ENCODE results near the gene ALDH2.
"Not testable (repeated sequence)": the region's sequence is repeated elsewhere in the genome, so short reads cannot be mapped to it uniquely, and the experiment has no call there.

ALDH2 gene

DNA sequence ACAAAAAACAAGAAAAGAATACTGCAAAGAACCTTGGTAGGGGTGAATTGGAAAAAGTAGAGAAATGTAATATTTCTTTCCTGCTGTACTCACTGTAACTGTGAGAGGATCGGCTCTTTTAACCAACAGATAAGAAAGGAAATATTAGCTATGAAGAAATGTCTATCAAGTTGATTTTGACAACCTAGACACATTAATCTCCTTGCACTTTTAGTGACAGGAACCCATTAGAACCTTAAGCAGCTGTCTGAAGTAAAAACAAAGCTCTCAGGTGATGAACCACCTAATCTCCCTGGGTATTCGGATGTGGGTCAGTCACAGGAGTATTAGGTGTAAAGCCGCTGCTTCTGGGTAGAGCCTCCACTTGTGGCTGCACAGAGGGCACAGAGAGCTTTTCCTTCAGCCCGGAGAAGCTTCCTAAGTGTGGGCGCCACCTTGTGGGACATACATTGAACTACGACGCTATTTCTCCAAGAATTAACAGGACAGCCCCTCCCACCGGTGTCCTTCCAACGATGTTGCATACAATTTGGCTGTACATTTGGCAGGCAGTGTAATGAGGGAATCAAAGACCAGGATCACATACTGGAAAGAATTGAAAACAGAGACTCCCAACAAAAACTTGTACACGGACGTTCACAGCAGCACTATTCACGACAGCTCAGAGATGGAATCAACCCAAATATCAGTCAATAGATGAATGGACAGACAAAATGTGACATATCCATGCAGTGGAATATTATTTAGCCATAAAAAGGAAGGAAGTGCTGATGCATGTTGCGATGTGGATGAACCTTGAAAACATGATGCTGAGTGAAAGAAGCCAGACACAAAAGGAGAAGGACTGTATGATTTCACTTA is 46.4 kb downstream of the ALDH2 start:
- Histone ChIP-seq H3K4me3 (ENCODE audit: low read length) (no peak overlapping the region), H3K4me1 (ENCODE audit: insufficient read depth, low read length) (no peaks in the 10 kb centered on the region), H2AFZ (ENCODE audit: low read depth, low read length) (no peak overlapping the region), H3K36me3 (ENCODE audit: insufficient read depth, low read length) (peaks cover 10% of the 10 kb centered on the region), H3K27me3 (ENCODE audit: insufficient read depth, low read length) (no peaks in the 10 kb centered on the region), H3K9me3 (ENCODE audit: low read length) (no peaks in the 10 kb centered on the region)

DNA sequence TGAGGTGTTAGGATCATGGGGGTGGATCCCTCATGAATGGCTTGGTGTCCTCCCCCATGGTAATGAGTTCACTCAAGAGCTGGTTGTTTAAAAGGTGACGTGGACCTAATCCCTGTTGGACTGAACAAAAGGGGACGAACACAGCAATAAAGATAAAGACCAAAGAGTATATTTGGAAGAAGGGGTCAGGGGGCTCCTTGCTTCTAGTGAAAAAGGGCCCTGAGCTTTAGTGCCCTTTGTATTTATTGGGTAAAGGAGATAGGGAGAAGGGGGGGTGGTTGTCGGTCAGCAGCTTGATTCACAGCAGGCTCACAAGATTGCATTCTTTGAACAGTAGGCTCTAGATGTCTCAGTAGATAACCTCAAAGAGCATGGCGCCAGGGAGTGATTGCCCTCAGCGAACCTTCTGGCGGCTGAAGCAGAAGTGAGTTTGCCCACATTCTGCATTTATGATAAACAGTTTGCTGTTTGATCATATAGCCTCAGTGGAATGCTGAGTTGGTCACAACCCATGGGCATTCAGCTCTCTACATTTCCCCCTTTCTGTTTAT is 49.4 kb downstream of the ALDH2 start:
- Histone ChIP-seq H3K36me3 (ENCODE audit: insufficient read depth, low read length) (no peaks in the 10 kb centered on the region), H3K4me1 (ENCODE audit: insufficient read depth, low read length) (no peaks in the 10 kb centered on the region), H3K27me3 (ENCODE audit: insufficient read depth, low read length) (no peaks in the 10 kb centered on the region), H2AFZ (ENCODE audit: low read depth, low read length) (no peak overlapping the region), H3K9me3 (ENCODE audit: low read length) (no peaks in the 10 kb centered on the region), H3K4me3 (ENCODE audit: low read length) (no peak overlapping the region)

GRCh38 chr12:111816898-111817297 is 50.2 kb downstream of the ALDH2 start:
- H2AFZ ChIP-seq (ENCODE audit: low read depth, low read length); H3K36me3 ChIP-seq (ENCODE audit: insufficient read depth, low read length); H3K4me1 ChIP-seq (ENCODE audit: insufficient read depth, low read length); H3K27me3 ChIP-seq (ENCODE audit: insufficient read depth, low read length); H3K9me3 ChIP-seq (ENCODE audit: low read length); H3K4me3 ChIP-seq (ENCODE audit: low read length): not testable (repeated sequence)

- Histone ChIP-seq H3K36me3 (ENCODE audit: insufficient read depth, low read length) (no peaks in the 10 kb centered on the region), H3K4me1 (ENCODE audit: insufficient read depth, low read length) (peaks cover 4% of the 10 kb centered on the region), H2AFZ (ENCODE audit: low read depth, low read length) (no peak overlapping the region), H3K27me3 (ENCODE audit: insufficient read depth, low read length) (no peaks in the 10 kb centered on the region), H3K9me3 (ENCODE audit: low read length) (no peaks in the 10 kb centered on the region), H3K4me3 (ENCODE audit: low read length) (no peak overlapping the region)
Measured at GRCh38 chr12:111818340-111818739, 51.6 kb downstream of the ALDH2 start.

GRCh38 chr12:111819191-111820158 is 52.7 kb downstream of the ALDH2 start:
- Histone ChIP-seq H3K4me1 (ENCODE audit: insufficient read depth, low read length) (peaks cover 11% of the 10 kb centered on the region), H3K4me3 (ENCODE audit: low read length) (no peak overlapping the region), H3K27me3 (ENCODE audit: insufficient read depth, low read length) (no peaks in the 10 kb centered on the region), H3K36me3 (ENCODE audit: insufficient read depth, low read length) (no peaks in the 10 kb centered on the region), H3K9me3 (ENCODE audit: low read length) (no peaks in the 10 kb centered on the region), H2AFZ (ENCODE audit: low read depth, low read length) (no peak overlapping the region)

DNA sequence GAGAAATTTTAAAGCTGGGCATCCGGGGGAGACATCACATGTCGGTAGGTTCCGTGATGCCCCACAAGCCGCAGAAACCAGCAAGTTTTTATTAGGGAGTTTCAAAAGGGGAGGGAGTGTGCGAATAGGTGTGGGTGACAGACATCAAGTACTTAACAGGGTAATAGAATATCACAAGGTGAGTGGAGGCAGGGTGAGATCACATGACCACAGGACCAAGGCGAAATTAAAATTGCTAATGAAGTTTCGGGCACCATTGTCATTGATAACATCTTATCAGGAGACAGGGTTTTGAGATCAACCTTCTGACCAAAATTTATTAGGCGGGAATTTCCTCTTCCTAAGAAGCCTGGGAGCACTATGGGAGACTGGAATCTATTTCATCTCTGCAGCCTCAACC is 54.1 kb downstream of the ALDH2 start:
- not testable (repeated sequence) for H2AFZ ChIP-seq (ENCODE audit: low read depth, low read length)

DNA sequence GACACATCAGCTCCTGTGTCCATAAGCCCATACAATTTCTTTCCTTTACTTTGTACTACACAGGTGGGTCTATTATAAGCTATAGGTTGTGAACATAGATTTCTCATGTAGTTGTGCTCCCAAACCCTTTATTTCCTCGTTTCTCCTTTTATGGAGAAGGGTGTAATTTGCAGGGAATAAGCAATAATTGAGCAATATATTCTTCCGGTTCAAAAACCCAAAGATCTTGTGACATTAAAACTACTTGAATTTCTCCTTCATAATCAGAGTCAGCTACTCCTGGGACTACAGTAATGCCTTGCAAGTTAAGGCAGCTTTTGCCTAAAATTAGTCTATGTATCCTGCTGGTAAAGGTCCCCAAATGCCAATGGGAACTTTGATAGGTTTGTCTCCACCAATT is 56.2 kb downstream of the ALDH2 start:
- Histone ChIP-seq H3K4me3 (ENCODE audit: low read length) (no peak overlapping the region), H3K9me3 (ENCODE audit: low read length) (no peaks in the 10 kb centered on the region), H3K4me1 (ENCODE audit: insufficient read depth, low read length) (peaks cover 13% of the 10 kb centered on the region), H3K27me3 (ENCODE audit: insufficient read depth, low read length) (no peaks in the 10 kb centered on the region), H3K36me3 (ENCODE audit: insufficient read depth, low read length) (no peaks in the 10 kb centered on the region), H2AFZ (ENCODE audit: low read depth, low read length) (no peak overlapping the region)

More for the DNA sequence above, 54.1 kb downstream of the ALDH2 start:
- H3K9me3 ChIP-seq (ENCODE audit: low read length); H3K4me3 ChIP-seq (ENCODE audit: low read length); H3K27me3 ChIP-seq (ENCODE audit: insufficient read depth, low read length); H3K36me3 ChIP-seq (ENCODE audit: insufficient read depth, low read length): not testable (repeated sequence)
- H3K4me1 ChIP-seq (ENCODE audit: insufficient read depth, low read length) = peaks cover 13% of the 10 kb centered on the region

DNA sequence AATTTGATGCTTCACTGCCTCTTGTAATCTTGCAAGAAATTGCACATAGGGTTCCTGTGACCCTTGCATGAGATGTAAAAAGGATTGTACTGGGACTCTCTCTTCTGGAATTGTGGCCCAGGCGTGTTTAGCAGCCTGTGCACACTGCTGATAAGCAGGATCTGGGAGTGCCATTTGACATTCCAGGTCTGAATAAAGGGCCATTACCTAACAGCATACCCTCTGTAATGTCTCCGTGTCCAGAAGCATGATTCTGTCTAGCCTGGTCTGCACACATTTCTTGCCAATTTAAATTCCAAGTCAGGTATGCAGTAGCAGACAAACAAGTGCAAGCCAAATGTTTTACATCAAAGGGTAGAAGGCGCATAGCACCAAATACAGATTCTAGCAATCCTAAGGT is 57.2 kb downstream of the ALDH2 start:
- H3K27me3 ChIP-seq (ENCODE audit: insufficient read depth, low read length) = no peaks in the 10 kb centered on the region
- no peak overlapping the region for H2AFZ ChIP-seq (ENCODE audit: low read depth, low read length)
- no peak overlapping the region for H3K4me3 ChIP-seq (ENCODE audit: low read length)
- no peaks in the 10 kb centered on the region for H3K36me3 ChIP-seq (ENCODE audit: insufficient read depth, low read length)
- H3K9me3 ChIP-seq (ENCODE audit: low read length) = no peaks in the 10 kb centered on the region
- H3K4me1 ChIP-seq (ENCODE audit: insufficient read depth, low read length) = peaks cover 13% of the 10 kb centered on the region

DNA sequence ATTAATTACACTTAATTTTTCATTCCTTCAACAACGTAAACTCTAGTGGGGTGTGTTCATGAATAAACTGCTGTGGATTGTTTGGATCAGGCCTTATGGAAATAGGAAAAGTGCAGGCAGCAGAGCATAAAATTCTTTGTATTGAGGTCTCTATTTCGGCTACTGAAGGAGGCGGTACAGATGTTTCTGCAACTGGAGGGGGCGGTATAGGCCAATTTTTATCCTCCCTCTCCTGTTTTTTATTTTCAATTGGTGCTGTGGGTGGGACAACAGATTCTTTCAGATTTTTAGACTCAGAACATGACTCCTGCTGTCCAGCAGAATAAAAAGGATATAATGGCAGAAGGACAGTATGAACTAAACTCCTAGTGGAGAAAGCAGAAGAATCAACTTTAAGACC is 57.6 kb downstream of the ALDH2 start:
- not testable (repeated sequence) for H3K9me3 ChIP-seq (ENCODE audit: low read length); H3K36me3 ChIP-seq (ENCODE audit: insufficient read depth, low read length); H3K27me3 ChIP-seq (ENCODE audit: insufficient read depth, low read length); H2AFZ ChIP-seq (ENCODE audit: low read depth, low read length); H3K4me3 ChIP-seq (ENCODE audit: low read length)
- peaks cover 13% of the 10 kb centered on the region for H3K4me1 ChIP-seq (ENCODE audit: insufficient read depth, low read length)

DNA sequence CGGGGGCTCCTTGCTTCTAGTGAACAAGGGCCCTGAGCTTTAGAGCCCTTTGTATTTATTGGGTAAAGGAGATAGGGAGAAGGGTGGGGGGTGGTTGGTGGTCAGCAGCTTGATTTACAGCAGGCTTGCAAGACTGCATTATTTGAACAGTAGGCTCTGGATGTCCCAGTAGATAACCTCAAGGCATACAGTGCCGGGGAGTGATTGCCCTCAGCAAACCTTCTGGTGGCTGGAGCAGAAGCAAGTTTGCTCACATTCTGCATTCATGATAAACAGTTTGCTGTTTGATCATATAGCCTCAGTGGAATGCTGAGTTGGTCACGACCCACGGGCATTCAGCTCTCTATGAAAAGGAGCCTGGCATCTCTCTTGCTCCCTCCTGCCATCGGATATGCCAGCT is 58.8 kb downstream of the ALDH2 start:
- no peak overlapping the region for H2AFZ ChIP-seq (ENCODE audit: low read depth, low read length)
- H3K36me3 ChIP-seq (ENCODE audit: insufficient read depth, low read length) = no peaks in the 10 kb centered on the region
- no peak overlapping the region for H3K4me3 ChIP-seq (ENCODE audit: low read length)
- H3K27me3 ChIP-seq (ENCODE audit: insufficient read depth, low read length) = no peaks in the 10 kb centered on the region
- H3K4me1 ChIP-seq (ENCODE audit: insufficient read depth, low read length) = peaks cover 13% of the 10 kb centered on the region
- H3K9me3 ChIP-seq (ENCODE audit: low read length) = no peaks in the 10 kb centered on the region

DNA sequence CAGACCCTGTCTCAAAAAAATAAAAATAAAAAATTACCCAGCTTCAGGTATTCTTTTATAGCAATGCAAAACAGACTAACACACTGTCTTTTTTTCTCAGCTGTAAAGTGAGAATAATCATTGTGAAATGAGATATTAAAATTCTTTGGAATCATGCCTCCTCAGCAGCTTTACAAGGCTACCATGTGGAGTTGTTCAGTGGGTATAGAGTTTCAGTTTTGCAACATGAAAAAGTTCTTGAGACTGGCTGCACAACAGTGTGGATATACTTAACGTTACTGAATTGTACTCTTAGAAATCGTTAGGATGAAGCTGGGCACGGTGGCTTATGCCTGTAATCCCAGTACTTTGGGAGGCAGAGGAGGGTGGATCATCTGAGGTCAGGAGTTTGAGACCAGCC is 59.6 kb downstream of the ALDH2 start:
- Histone ChIP-seq H2AFZ (ENCODE audit: low read depth, low read length) (no peak overlapping the region), H3K4me3 (ENCODE audit: low read length) (no peak overlapping the region), H3K27me3 (ENCODE audit: insufficient read depth, low read length) (no peaks in the 10 kb centered on the region), H3K36me3 (ENCODE audit: insufficient read depth, low read length) (no peaks in the 10 kb centered on the region), H3K9me3 (ENCODE audit: low read length) (no peaks in the 10 kb centered on the region), H3K4me1 (ENCODE audit: insufficient read depth, low read length) (peaks cover 13% of the 10 kb centered on the region)

GRCh38 chr12:111826992-111827391 is 60.3 kb downstream of the ALDH2 start:
- Histone ChIP-seq H3K4me3 (ENCODE audit: low read length) (no peak overlapping the region), H3K36me3 (ENCODE audit: insufficient read depth, low read length) (no peaks in the 10 kb centered on the region), H3K4me1 (ENCODE audit: insufficient read depth, low read length) (peaks cover 13% of the 10 kb centered on the region), H3K9me3 (ENCODE audit: low read length) (no peaks in the 10 kb centered on the region), H2AFZ (ENCODE audit: low read depth, low read length) (no peak overlapping the region), H3K27me3 (ENCODE audit: insufficient read depth, low read length) (no peaks in the 10 kb centered on the region)

GRCh38 chr12:111827907-111828306 is 61.2 kb downstream of the ALDH2 start:
- no peak overlapping the region for H3K4me3 ChIP-seq (ENCODE audit: low read length)
- no peaks in the 10 kb centered on the region for H3K9me3 ChIP-seq (ENCODE audit: low read length)
- H3K27me3 ChIP-seq (ENCODE audit: insufficient read depth, low read length) = no peaks in the 10 kb centered on the region
- H3K36me3 ChIP-seq (ENCODE audit: insufficient read depth, low read length) = no peaks in the 10 kb centered on the region
- peaks cover 13% of the 10 kb centered on the region for H3K4me1 ChIP-seq (ENCODE audit: insufficient read depth, low read length)
- no peak overlapping the region for H2AFZ ChIP-seq (ENCODE audit: low read depth, low read length)
